Measurements from ENCODE around the gene VTCN1.

VTCN1 gene

DNA sequence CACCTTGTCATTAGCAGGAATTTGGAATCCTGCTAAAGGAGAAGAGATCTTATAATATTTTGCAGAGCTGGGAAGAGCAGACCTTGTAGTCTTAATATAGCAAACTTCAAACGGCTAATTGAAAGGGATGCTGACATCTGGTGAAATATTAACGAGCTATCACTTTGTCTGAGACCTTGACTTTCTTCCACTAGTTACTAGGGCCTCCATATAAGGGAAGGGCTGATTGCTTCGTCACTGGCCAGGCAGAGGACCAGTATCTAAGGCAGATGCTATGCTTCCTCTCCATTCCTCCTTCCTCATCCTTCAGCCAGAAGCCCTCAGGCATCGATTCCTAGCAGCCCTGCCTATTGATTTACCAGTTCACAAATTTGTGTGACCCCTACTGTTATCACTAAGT lies 6.0 kb upstream of the VTCN1 start (continued):
- TF ChIP-seq, protein P1, sequence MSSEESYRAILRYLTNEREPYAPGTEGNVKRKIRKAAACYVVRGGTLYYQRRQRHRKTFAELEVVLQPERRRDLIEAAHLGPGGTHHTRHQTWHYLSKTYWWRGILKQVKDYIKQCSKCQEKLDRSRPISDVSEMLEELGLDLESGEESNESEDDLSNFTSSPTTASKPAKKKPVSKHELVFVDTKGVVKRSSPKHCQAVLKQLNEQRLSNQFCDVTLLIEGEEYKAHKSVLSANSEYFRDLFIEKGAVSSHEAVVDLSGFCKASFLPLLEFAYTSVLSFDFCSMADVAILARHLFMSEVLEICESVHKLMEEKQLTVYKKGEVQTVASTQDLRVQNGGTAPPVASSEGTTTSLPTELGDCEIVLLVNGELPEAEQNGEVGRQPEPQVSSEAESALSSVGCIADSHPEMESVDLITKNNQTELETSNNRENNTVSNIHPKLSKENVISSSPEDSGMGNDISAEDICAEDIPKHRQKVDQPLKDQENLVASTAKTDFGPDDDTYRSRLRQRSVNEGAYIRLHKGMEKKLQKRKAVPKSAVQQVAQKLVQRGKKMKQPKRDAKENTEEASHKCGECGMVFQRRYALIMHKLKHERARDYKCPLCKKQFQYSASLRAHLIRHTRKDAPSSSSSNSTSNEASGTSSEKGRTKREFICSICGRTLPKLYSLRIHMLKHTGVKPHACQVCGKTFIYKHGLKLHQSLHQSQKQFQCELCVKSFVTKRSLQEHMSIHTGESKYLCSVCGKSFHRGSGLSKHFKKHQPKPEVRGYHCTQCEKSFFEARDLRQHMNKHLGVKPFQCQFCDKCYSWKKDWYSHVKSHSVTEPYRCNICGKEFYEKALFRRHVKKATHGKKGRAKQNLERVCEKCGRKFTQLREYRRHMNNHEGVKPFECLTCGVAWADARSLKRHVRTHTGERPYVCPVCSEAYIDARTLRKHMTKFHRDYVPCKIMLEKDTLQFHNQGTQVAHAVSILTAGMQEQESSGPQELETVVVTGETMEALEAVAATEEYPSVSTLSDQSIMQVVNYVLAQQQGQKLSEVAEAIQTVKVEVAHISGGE (tag by site-specific recombination; conservative IDR thresholded peaks at IDR 0.05; ENCODE audit: low read depth), result no peak
- TF ChIP-seq ZNF266 (tag by site-specific recombination; IDR thresholded peaks at IDR 0.05; ENCODE audit: low read depth), result no peak

DNA sequence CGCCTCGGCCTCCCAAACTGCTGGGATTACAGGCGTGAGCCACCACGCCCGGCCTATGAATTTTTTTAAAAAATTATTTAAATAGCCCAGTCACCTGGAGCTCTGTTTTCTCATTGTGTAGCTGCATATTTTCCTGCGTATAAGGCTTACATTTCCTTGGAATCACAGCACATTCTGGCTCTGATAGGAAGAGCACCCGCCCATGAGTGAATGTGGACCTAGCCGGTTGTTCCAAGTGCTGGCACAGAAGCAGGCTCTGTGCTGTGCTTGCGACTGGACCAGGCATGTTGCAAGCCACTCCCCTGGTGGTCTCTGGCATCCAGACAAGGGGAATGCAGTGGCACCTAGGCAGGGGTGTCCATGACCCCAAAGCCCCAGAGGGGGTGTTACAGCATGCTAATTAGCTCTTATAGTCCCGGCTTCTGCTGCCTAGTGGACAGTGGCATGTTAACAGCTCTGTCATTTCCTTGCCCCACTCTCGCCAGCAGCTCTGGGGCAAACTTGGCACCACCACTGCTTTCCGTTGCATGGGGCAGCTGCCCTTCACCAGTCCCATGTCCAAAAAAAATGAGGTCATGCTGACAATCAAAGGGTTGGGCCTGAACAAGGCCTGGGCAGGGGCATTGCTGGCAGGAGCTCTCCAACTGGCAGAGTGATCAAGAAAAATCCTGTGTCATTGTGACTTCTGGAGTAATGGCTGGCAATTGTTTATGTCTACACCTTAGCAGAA lies 5.2 kb upstream of the VTCN1 start:
- Histone ChIP-seq H3K4me3 (ENCODE audit: low read depth, low read length) (no peak overlapping the region), H3K27ac (ENCODE audit: extremely low read depth, low read depth, low read length) (no peak overlapping the region), H3K36me3 (ENCODE audit: control insufficient read depth in 2 of 2, insufficient read depth in 1 of 2, low read length in 2 of 2) (no peaks in the 10 kb centered on the region), H3K4me1 (ENCODE audit: control insufficient read depth, insufficient read depth, low read length) (no peaks in the 10 kb centered on the region), H3K9me3 (ENCODE audit: control insufficient read depth, insufficient read depth, low read depth, low read length) (no peaks in the 10 kb centered on the region)
- ChIA-PET CTCF (interaction anchor here (0.8 kb wide), 1 partner anchor 10 kb away, joined by 3 read pairs; no protein-coding TSS in a partner anchor), POLR2A (no interaction called here)
- TF ChIP-seq, protein P2, sequence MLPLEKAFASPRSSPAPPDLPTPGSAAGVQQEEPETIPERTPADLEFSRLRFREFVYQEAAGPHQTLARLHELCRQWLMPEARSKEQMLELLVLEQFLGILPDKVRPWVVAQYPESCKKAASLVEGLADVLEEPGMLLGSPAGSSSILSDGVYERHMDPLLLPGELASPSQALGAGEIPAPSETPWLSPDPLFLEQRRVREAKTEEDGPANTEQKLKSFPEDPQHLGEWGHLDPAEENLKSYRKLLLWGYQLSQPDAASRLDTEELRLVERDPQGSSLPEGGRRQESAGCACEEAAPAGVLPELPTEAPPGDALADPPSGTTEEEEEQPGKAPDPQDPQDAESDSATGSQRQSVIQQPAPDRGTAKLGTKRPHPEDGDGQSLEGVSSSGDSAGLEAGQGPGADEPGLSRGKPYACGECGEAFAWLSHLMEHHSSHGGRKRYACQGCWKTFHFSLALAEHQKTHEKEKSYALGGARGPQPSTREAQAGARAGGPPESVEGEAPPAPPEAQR (tag by site-specific recombination; IDR thresholded peaks at IDR 0.05), result no peak
- TF ChIP-seq ZNF514 (tag by site-specific recombination; IDR thresholded peaks at IDR 0.05) (no peak), PRDM1 (tag by site-specific recombination; IDR thresholded peaks at IDR 0.05) (no peak), ZNF140 (tag by site-specific recombination; IDR thresholded peaks at IDR 0.05) (no peak), MYNN (tag by site-specific recombination; IDR thresholded peaks at IDR 0.05; ENCODE audit: borderline replicate concordance) (no peak), ZNF621 (tag by site-specific recombination; IDR thresholded peaks at IDR 0.05) (no peak), ZNF433 (tag by site-specific recombination; IDR thresholded peaks at IDR 0.05; ENCODE audit: low read depth) (no peak), ZNF768 (tag by site-specific recombination; IDR thresholded peaks at IDR 0.05) (no peak), ZNF211 (tag by site-specific recombination; IDR thresholded peaks at IDR 0.05; ENCODE audit: low read depth) (no peak), ZNF133 (tag by site-specific recombination; IDR thresholded peaks at IDR 0.05) (no peak)
- TF ChIP-seq, protein P3, sequence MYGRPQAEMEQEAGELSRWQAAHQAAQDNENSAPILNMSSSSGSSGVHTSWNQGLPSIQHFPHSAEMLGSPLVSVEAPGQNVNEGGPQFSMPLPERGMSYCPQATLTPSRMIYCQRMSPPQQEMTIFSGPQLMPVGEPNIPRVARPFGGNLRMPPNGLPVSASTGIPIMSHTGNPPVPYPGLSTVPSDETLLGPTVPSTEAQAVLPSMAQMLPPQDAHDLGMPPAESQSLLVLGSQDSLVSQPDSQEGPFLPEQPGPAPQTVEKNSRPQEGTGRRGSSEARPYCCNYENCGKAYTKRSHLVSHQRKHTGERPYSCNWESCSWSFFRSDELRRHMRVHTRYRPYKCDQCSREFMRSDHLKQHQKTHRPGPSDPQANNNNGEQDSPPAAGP (tag by site-specific recombination; IDR thresholded peaks at IDR 0.05), result no peak
- TF ChIP-seq, protein P4, sequence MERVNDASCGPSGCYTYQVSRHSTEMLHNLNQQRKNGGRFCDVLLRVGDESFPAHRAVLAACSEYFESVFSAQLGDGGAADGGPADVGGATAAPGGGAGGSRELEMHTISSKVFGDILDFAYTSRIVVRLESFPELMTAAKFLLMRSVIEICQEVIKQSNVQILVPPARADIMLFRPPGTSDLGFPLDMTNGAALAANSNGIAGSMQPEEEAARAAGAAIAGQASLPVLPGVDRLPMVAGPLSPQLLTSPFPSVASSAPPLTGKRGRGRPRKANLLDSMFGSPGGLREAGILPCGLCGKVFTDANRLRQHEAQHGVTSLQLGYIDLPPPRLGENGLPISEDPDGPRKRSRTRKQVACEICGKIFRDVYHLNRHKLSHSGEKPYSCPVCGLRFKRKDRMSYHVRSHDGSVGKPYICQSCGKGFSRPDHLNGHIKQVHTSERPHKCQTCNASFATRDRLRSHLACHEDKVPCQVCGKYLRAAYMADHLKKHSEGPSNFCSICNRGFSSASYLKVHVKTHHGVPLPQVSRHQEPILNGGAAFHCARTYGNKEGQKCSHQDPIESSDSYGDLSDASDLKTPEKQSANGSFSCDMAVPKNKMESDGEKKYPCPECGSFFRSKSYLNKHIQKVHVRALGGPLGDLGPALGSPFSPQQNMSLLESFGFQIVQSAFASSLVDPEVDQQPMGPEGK (tag by site-specific recombination; IDR thresholded peaks at IDR 0.05), result no peak

DNA sequence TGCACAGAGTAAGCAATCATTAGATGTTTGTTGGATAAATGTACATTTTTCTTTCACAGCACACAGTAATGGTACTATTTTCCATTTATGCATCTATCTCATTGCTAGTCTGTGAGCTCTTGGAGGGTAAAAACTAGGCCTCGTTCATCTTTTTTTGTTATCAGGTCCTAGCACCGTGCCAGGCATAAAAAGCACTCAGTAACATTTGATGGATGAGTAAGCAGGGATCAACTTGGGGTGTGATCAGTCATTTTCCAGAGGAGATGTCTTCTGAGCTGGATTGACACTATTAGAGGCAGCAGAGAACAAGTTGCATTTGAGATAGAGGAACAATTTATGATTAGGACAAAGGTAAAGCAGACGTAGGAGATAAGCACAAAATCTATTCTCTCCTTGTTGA lies 4.3 kb upstream of the VTCN1 start:
- Histone ChIP-seq H3K9me3 (ENCODE audit: control insufficient read depth, insufficient read depth, low read depth, low read length) (no peaks in the 10 kb centered on the region), H3K27ac (ENCODE audit: extremely low read depth, low read depth, low read length) (no peak overlapping the region), H3K4me1 (ENCODE audit: control insufficient read depth, insufficient read depth, low read length) (no peaks in the 10 kb centered on the region), H3K4me3 (ENCODE audit: low read depth, low read length) (no peak overlapping the region), H3K36me3 (ENCODE audit: control insufficient read depth in 2 of 2, insufficient read depth in 1 of 2, low read length in 2 of 2) (no peaks in the 10 kb centered on the region)
- CTCF ChIA-PET, result interaction anchor here (0.8 kb wide), 1 partner anchor 9 kb away, joined by 3 read pairs; no protein-coding TSS in a partner anchor
- POLR2A ChIA-PET, result no interaction called here
- TF ChIP-seq ZNF529 (tag by site-specific recombination; IDR thresholded peaks at IDR 0.05; ENCODE audit: insufficient replicate concordance) (no peak), ZNF202 (tag by site-specific recombination; IDR thresholded peaks at IDR 0.05; ENCODE audit: borderline replicate concordance) (no peak), ZNF175 (tag by site-specific recombination; IDR thresholded peaks at IDR 0.05) (no peak), ZNF501 (tag by site-specific recombination; IDR thresholded peaks at IDR 0.05) (no peak), ZNF585B (tag by site-specific recombination; IDR thresholded peaks at IDR 0.05) (no peak), SCRT1 (tag by site-specific recombination; IDR thresholded peaks at IDR 0.05; ENCODE audit: borderline replicate concordance) (no peak), ZNF629 (tag by site-specific recombination; IDR thresholded peaks at IDR 0.05) (no peak), ZNF24 (tag by site-specific recombination; IDR thresholded peaks at IDR 0.05) (no peak)
- TF ChIP-seq, protein P5, sequence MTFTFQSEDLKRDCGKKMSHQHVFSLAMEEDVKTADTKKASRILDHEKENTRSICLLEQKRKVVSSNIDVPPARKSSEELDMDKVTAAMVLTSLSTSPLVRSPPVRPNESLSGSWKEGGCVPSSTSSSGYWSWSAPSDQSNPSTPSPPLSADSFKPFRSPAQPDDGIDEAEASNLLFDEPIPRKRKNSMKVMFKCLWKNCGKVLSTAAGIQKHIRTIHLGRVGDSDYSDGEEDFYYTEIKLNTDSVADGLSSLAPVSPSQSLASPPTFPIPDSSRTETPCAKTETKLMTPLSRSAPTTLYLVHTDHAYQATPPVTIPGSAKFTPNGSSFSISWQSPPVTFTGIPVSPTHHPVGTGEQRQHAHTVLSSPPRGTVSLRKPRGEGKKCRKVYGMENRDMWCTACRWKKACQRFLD (tag by site-specific recombination; IDR thresholded peaks at IDR 0.05), result no peak
- TF ChIP-seq, protein P2 (tag by site-specific recombination; IDR thresholded peaks at IDR 0.05), result no peak
